Astrocyte (in vitro differentiated cells and primary cell): ENCODE results near the gene MACROH2A1. TPM values are rescaled to one million over a fixed set of nuclear protein-coding genes. Genes with fewer than 3 reads are reported as not detected.

Experiments used
- DNase-seq: peaks from one replicate; pipeline ENCODE4 v3.0.0-alpha.2; 2010; ENCODE audit warnings: low read depth
- FAIRE-seq: peaks from 2 replicates; lab custom pipeline; 2011; peaks lifted over from hg19 to GRCh38; lab: Jason Lieb, UNC
- H2AFZ ChIP-seq: 2 replicates; pipeline ENCODE4 v1.6.0; 2012; ENCODE audit warnings: low read depth, low read length, inconsistent platforms
- H3K27ac ChIP-seq: 2 replicates; pipeline ENCODE4 v1.5.1; 2011; ENCODE audit warnings: low read depth, low read length, inconsistent platforms
- H3K27me3 ChIP-seq: 2 replicates; pipeline ENCODE4 v1.6.0; 2011; ENCODE audit warnings: low read length, inconsistent platforms; ENCODE audit not compliant: insufficient read depth
- H3K36me3 ChIP-seq: 2 replicates; pipeline ENCODE4 v1.5.1; 2011; ENCODE audit warnings: low read length, inconsistent platforms; ENCODE audit not compliant: insufficient read depth
- H3K4me1 ChIP-seq: 2 replicates; pipeline ENCODE4 v1.5.1; 2011; ENCODE audit warnings: low read length, inconsistent platforms; ENCODE audit not compliant: insufficient read depth
- H3K4me2 ChIP-seq: 2 replicates; pipeline ENCODE4 v1.6.0; 2012; ENCODE audit warnings: low read length, inconsistent platforms
- H3K4me3 ChIP-seq: 2 replicates; pipeline ENCODE4 v1.5.1; 2011; ENCODE audit warnings: low read depth, mild to moderate bottlenecking, low read length, inconsistent platforms; ENCODE audit not compliant: insufficient read depth
- H3K79me2 ChIP-seq: 2 replicates; pipeline ENCODE4 v1.6.0; 2012; ENCODE audit warnings: mild to moderate bottlenecking, low read length, inconsistent platforms; ENCODE audit not compliant: insufficient read depth
- H3K9ac ChIP-seq: 2 replicates; pipeline ENCODE4 v1.6.0; 2012; ENCODE audit warnings: mild to moderate bottlenecking, low read length, inconsistent platforms
- H3K9me3 ChIP-seq: 2 replicates; pipeline ENCODE4 v1.5.1; 2012; ENCODE audit warnings: low read depth, mild to moderate bottlenecking, low read length, inconsistent platforms; ENCODE audit not compliant: insufficient read depth
- H4K20me1 ChIP-seq: 2 replicates; pipeline ENCODE4 v1.6.0; 2012; ENCODE audit warnings: low read length, inconsistent platforms; ENCODE audit not compliant: insufficient read depth
- H3K27ac Mint-ChIP-seq: one replicate; pipeline ENCODE4 v1.8.0; 2021; ENCODE audit warnings: mild to moderate bottlenecking, mixed read lengths; ENCODE audit not compliant: unreplicated experiment
- H3K27me3 Mint-ChIP-seq: one replicate; pipeline ENCODE4 v1.8.0; 2021; ENCODE audit warnings: low read depth, mixed read lengths; ENCODE audit not compliant: unreplicated experiment
- H3K36me3 Mint-ChIP-seq: one replicate; pipeline ENCODE4 v1.8.0; 2021; ENCODE audit warnings: low read depth, mixed read lengths; ENCODE audit not compliant: unreplicated experiment
- H3K4me1 Mint-ChIP-seq: one replicate; pipeline ENCODE4 v1.8.0; 2021; ENCODE audit warnings: low read depth, mixed read lengths; ENCODE audit not compliant: unreplicated experiment
- H3K4me3 Mint-ChIP-seq: one replicate; pipeline ENCODE4 v1.8.0; 2021; ENCODE audit warnings: mild to moderate bottlenecking, moderate library complexity, mixed read lengths; ENCODE audit not compliant: unreplicated experiment
- H3K9me3 Mint-ChIP-seq: one replicate; pipeline ENCODE4 v1.8.0; 2021; ENCODE audit warnings: mild to moderate bottlenecking, mixed read lengths; ENCODE audit not compliant: unreplicated experiment
- CTCF ChIP-seq: IDR thresholded peaks from 2 replicates; pipeline ENCODE4 v1.5.1; 2011; ENCODE audit warnings: low read depth, mild to moderate bottlenecking, inconsistent platforms, low read length, moderate library complexity; ENCODE audit not compliant: insufficient read depth
- EZH2 ChIP-seq: IDR thresholded peaks from 2 replicates; pipeline ENCODE4 v1.6.1; 2012; ENCODE audit warnings: mild to moderate bottlenecking, low read length, inconsistent platforms; ENCODE audit not compliant: insufficient read depth
- total RNA-seq: library from RNA; stranded (reverse); gene quantifications from 2 replicates; pipeline ENCODE4 v1.2.1, GENCODE V29; 2021

Gene MACROH2A1
- total RNA-seq, 1 donor from 2014 or later = 143 TPM

- Mint-ChIP-seq H3K4me3 (no peak overlapping the region), H3K4me1 (peaks cover 39% of the 10 kb centered on the region), H3K27ac (no peak overlapping the region), H3K36me3 (peaks cover 32% of the 10 kb centered on the region), H3K27me3 (no peaks in the 10 kb centered on the region), H3K9me3 (no peaks in the 10 kb centered on the region)
- H3K9ac ChIP-seq = no peak overlapping the region
- peaks cover 70% of the 10 kb centered on the region for H4K20me1 ChIP-seq
- H3K27ac ChIP-seq = no peak overlapping the region
- DNase-seq (no peak), FAIRE-seq (no peak)
- H3K9me3 ChIP-seq = no peaks in the 10 kb centered on the region
- H3K4me1 ChIP-seq = peaks cover 23% of the 10 kb centered on the region
- TF ChIP-seq EZH2 (no peak), CTCF (no peak)
- H3K4me2 ChIP-seq = no peak overlapping the region
- H3K36me3 ChIP-seq = peaks cover 53% of the 10 kb centered on the region
- no peaks in the 10 kb centered on the region for H3K27me3 ChIP-seq
- H3K79me2 ChIP-seq = peaks cover 97% of the 10 kb centered on the region
- no peak overlapping the region for H3K4me3 ChIP-seq
- no peak overlapping the region for H2AFZ ChIP-seq
These were observed 14.1 kb downstream of the MACROH2A1 start for GRCh38 chr5:135384898-135385297.

GRCh38 chr5:135383803-135384495 is 15.1 kb downstream of the MACROH2A1 start:
- H3K27me3 ChIP-seq = no peaks in the 10 kb centered on the region
- peaks cover 95% of the 10 kb centered on the region for H3K79me2 ChIP-seq
- no peak overlapping the region for H3K4me3 Mint-ChIP-seq
- H4K20me1 ChIP-seq = peaks cover 74% of the 10 kb centered on the region
- peaks cover 42% of the 10 kb centered on the region for H3K4me1 Mint-ChIP-seq
- no peaks in the 10 kb centered on the region for H3K9me3 ChIP-seq
- H2AFZ ChIP-seq = no peak overlapping the region
- H3K9ac ChIP-seq = no peak overlapping the region
- H3K36me3 Mint-ChIP-seq = peaks cover 32% of the 10 kb centered on the region
- H3K4me2 ChIP-seq = no peak overlapping the region
- peaks cover 59% of the 10 kb centered on the region for H3K36me3 ChIP-seq
- TF ChIP-seq CTCF = no peak
- no peak for TF ChIP-seq EZH2
- no peaks in the 10 kb centered on the region for H3K27me3 Mint-ChIP-seq
- H3K27ac Mint-ChIP-seq = no peak overlapping the region
- no peaks in the 10 kb centered on the region for H3K9me3 Mint-ChIP-seq
- no peak for DNase-seq
- H3K4me1 ChIP-seq = peaks cover 29% of the 10 kb centered on the region
- no peak overlapping the region for H3K27ac ChIP-seq
- H3K4me3 ChIP-seq = no peak overlapping the region
- no peak for FAIRE-seq

- no peaks in the 10 kb centered on the region for H3K9me3 Mint-ChIP-seq
- DNase-seq (no peak), FAIRE-seq (no peak)
- TF ChIP-seq CTCF (no peak), EZH2 (no peak)
- Histone ChIP-seq H3K79me2 (peaks cover 91% of the 10 kb centered on the region), H3K36me3 (peaks cover 55% of the 10 kb centered on the region), H3K27ac (no peak overlapping the region), H3K4me1 (peaks cover 33% of the 10 kb centered on the region), H3K4me2 (no peak overlapping the region), H4K20me1 (peaks cover 83% of the 10 kb centered on the region), H3K27me3 (no peaks in the 10 kb centered on the region), H3K4me3 (no peak overlapping the region), H2AFZ (no peak overlapping the region), H3K9me3 (no peaks in the 10 kb centered on the region), H3K9ac (no peak overlapping the region)
- no peak overlapping the region for H3K4me3 Mint-ChIP-seq
- H3K36me3 Mint-ChIP-seq = peaks cover 32% of the 10 kb centered on the region
- no peaks in the 10 kb centered on the region for H3K27me3 Mint-ChIP-seq
- H3K27ac Mint-ChIP-seq = no peak overlapping the region
- H3K4me1 Mint-ChIP-seq = peaks cover 46% of the 10 kb centered on the region
These were observed 16.1 kb downstream of the MACROH2A1 start for GRCh38 chr5:135382981-135383380.
